H1 (cell line): ENCODE results near the gene FAM240A. TPM values are rescaled to one million over a fixed set of nuclear protein-coding genes. Genes with fewer than 3 reads are reported as not detected.
A peak's percentile ranks its signal among the peaks of the same experiment; 100 is the strongest.

Source experiments
- CTCF ChIA-PET: fragments of 300-600 bp; sonication (Branson Sonifier 250); formaldehyde crosslinking; loops from one replicate; lab custom pipeline; 2021; ENCODE audit not compliant: partially characterized antibody; lab: Charles Lee
- POLR2A ChIA-PET: fragments of 300-600 bp; sonication (Branson Sonifier 250); formaldehyde crosslinking; loops from one replicate; lab custom pipeline; 2021; ENCODE audit warnings: inconsistent platforms; ENCODE audit not compliant: partially characterized antibody; lab: Charles Lee
- DNase-seq, 2 experiments: peaks; one replicate each; pipeline versions ENCODE4 v3.0.0 to v3.0.0-alpha.2; 2010 to 2022; ENCODE audit warnings: low spot score in 2 of 2, low read depth in 1 of 2, mixed read lengths in 1 of 2
- FAIRE-seq: peaks from 2 replicates; lab custom pipeline; 2011; peaks lifted over from hg19 to GRCh38; lab: Jason Lieb, UNC
- H2AFZ ChIP-seq: 2 replicates; pipeline ENCODE4 v1.8.1; 2012; ENCODE audit warnings: low read length, inconsistent platforms
- H2AK5ac ChIP-seq: 2 replicates; pipeline ENCODE4 v1.6.1; 2013; ENCODE audit warnings: low read depth, low read length
- H2BK120ac ChIP-seq: replicated peaks from 2 replicates; pipeline ENCODE3; 2013; ENCODE audit warnings: low read depth, low read length, inconsistent platforms
- H2BK12ac ChIP-seq: 2 replicates; pipeline ENCODE4 v1.6.1; 2013; ENCODE audit warnings: low read depth, low read length
- H2BK15ac ChIP-seq: 2 replicates; pipeline ENCODE4 v1.6.1; 2013; ENCODE audit warnings: low read length
- H2BK20ac ChIP-seq: 2 replicates; pipeline ENCODE4 v1.6.1; 2013; ENCODE audit warnings: low read length
- H2BK5ac ChIP-seq: 2 replicates; pipeline ENCODE4 v1.6.1; 2013; ENCODE audit warnings: low read depth, low read length
- H3K14ac ChIP-seq: 2 replicates; pipeline ENCODE4 v1.6.1; 2013; ENCODE audit warnings: inconsistent platforms; ENCODE audit not compliant: insufficient read length
- H3K18ac ChIP-seq: 2 replicates; pipeline ENCODE4 v1.6.1; 2013; ENCODE audit warnings: low read length; ENCODE audit errors: extremely low read depth
- H3K23ac ChIP-seq: 2 replicates; pipeline ENCODE4 v1.6.1; 2013; ENCODE audit warnings: inconsistent platforms; ENCODE audit not compliant: insufficient read length
- H3K23me2 ChIP-seq: 2 replicates; pipeline ENCODE4 v1.6.1; 2013; ENCODE audit warnings: low read depth, low read length
- H3K27ac ChIP-seq: 2 replicates; pipeline ENCODE4 v1.6.1; 2011; ENCODE audit warnings: low read depth, low read length, inconsistent platforms
- H3K27me3 ChIP-seq, 4 experiments: replicated peaks in 1 of 4; 1 replicate in 1 of 4; 2 replicates in 3 of 4; pipeline versions ENCODE4 v1.6.1 to v1.8.1; 2011 to 2013; ENCODE audit warnings: low read length in 3 of 4, mild to moderate bottlenecking in 3 of 4, inconsistent platforms in 2 of 4, mixed read lengths in 2 of 4, moderate library complexity in 1 of 4; ENCODE audit not compliant: control insufficient read depth in 3 of 4, insufficient read depth in 3 of 4; ENCODE audit errors: extremely low read depth in 1 of 4
- H3K36me3 ChIP-seq, 4 experiments: 2 replicates each; pipeline versions ENCODE4 v1.6.1 to v1.8.1; 2011 to 2013; ENCODE audit warnings: mild to moderate bottlenecking in 4 of 4, low read length in 3 of 4, moderate library complexity in 2 of 4, control low read depth in 1 of 4, inconsistent platforms in 1 of 4; ENCODE audit not compliant: insufficient read depth in 4 of 4, control insufficient read depth in 2 of 4
- H3K4ac ChIP-seq: replicated peaks from 2 replicates; pipeline ENCODE3; 2013; ENCODE audit warnings: low read length, low read depth, mixed read lengths, inconsistent platforms; ENCODE audit not compliant: insufficient read length
- H3K4me1 ChIP-seq, 4 experiments: replicated peaks in 1 of 4; 1 replicate in 1 of 4; 2 replicates in 3 of 4; pipeline versions ENCODE4 v1.6.1 to v1.8.1; 2011 to 2013; ENCODE audit warnings: low read length in 3 of 4, inconsistent platforms in 2 of 4, mixed read lengths in 1 of 4; ENCODE audit not compliant: insufficient read depth in 4 of 4, control insufficient read depth in 3 of 4
- H3K4me2 ChIP-seq, 2 experiments: 2 replicates each; pipeline versions ENCODE4 v1.6.1 to v1.8.1; 2011 to 2013; ENCODE audit warnings: low read depth in 2 of 2, low read length in 2 of 2, control low read depth in 1 of 2, inconsistent platforms in 1 of 2, mild to moderate bottlenecking in 1 of 2; ENCODE audit not compliant: insufficient read depth in 1 of 2
- H3K4me3 ChIP-seq, 4 experiments: fragments of 200-600, 300-600 bp in 1 of 4; sonication (generic), shearing (Covaris generic), sonication (Bioruptor Twin) in 1 of 4; 2 replicates each; pipeline versions ENCODE4 v1.5.1 to v1.8.1; 2011 to 2016; ENCODE audit warnings: low read length in 4 of 4, low read depth in 3 of 4, control low read depth in 2 of 4, inconsistent platforms in 2 of 4, mild to moderate bottlenecking in 2 of 4, mixed read lengths in 1 of 4, moderate library complexity in 1 of 4; ENCODE audit not compliant: insufficient read depth in 2 of 4; ENCODE audit errors: extremely low read depth in 1 of 4
- H3K56ac ChIP-seq: replicated peaks from 2 replicates; pipeline ENCODE3; 2013; ENCODE audit warnings: low read depth, mild to moderate bottlenecking, mixed read lengths, low read length, inconsistent platforms; ENCODE audit not compliant: insufficient read length
- H3K79me1 ChIP-seq: 2 replicates; pipeline ENCODE4 v1.6.1; 2013; ENCODE audit warnings: low read depth, low read length, control low read depth
- H3K79me2 ChIP-seq, 2 experiments: 2 replicates each; pipeline versions ENCODE4 v1.6.1 to v1.8.1; 2012 to 2013; ENCODE audit warnings: low read length in 2 of 2, mild to moderate bottlenecking in 2 of 2, inconsistent platforms in 1 of 2; ENCODE audit not compliant: insufficient read depth in 2 of 2, control insufficient read depth in 1 of 2
- H3K9ac ChIP-seq, 4 experiments: replicated peaks in 1 of 4; 1 replicate in 1 of 4; 2 replicates in 3 of 4; pipeline versions ENCODE4 v1.6.1 to v1.8.1; 2011 to 2013; ENCODE audit warnings: low read depth in 3 of 4, low read length in 3 of 4, control low read depth in 2 of 4, mild to moderate bottlenecking in 2 of 4, moderate library complexity in 2 of 4, inconsistent platforms in 1 of 4; ENCODE audit errors: extremely low read depth in 1 of 4
- H3K9me3 ChIP-seq, 2 experiments: 2 replicates each; pipeline versions ENCODE4 v1.6.1 to v1.8.1; 2012 to 2013; ENCODE audit warnings: mild to moderate bottlenecking in 2 of 2, moderate library complexity in 2 of 2, control low read depth in 1 of 2, inconsistent platforms in 1 of 2, low read depth in 1 of 2, low read length in 1 of 2, mixed read lengths in 1 of 2; ENCODE audit not compliant: insufficient read depth in 2 of 2
- H4K20me1 ChIP-seq, 2 experiments: replicated peaks in 1 of 2; 2 replicates each; pipeline versions ENCODE3 to v1.8.1; 2011 to 2013; ENCODE audit warnings: inconsistent platforms in 2 of 2, low read length in 2 of 2, mild to moderate bottlenecking in 1 of 2; ENCODE audit not compliant: insufficient read depth in 2 of 2, control insufficient read depth in 1 of 2
- H4K5ac ChIP-seq: 2 replicates; pipeline ENCODE4 v1.6.1; 2013; ENCODE audit warnings: low read length, low read depth, mixed read lengths, inconsistent platforms; ENCODE audit not compliant: insufficient read length
- H4K8ac ChIP-seq: 2 replicates; pipeline ENCODE4 v1.8.0; 2013; ENCODE audit warnings: mild to moderate bottlenecking, moderate library complexity, low read length, inconsistent platforms; ENCODE audit not compliant: insufficient read depth; ENCODE audit errors: extremely low read depth
- H4K91ac ChIP-seq: replicated peaks from 2 replicates; pipeline ENCODE3; 2013; ENCODE audit warnings: low read length, mixed read lengths, inconsistent platforms; ENCODE audit not compliant: insufficient read length
- ASH2L ChIP-seq: fragments of 200-600, 300-600 bp; sonication (generic); IDR thresholded peaks from one replicate; pipeline ENCODE4 v1.7.1; 2017; ENCODE audit warnings: low read length
- CTCF ChIP-seq, 3 experiments: IDR thresholded peaks; 1 replicate in 2 of 3; 2 replicates in 1 of 3; pipeline versions ENCODE4 v1.5.1 to v1.6.1; 2011; ENCODE audit warnings: low read length in 3 of 3, mild to moderate bottlenecking in 3 of 3, inconsistent platforms in 2 of 3, low read depth in 1 of 3, moderate library complexity in 1 of 3; ENCODE audit not compliant: insufficient read depth in 1 of 3; ENCODE audit errors: control extremely low read depth in 1 of 3
- RAD21 ChIP-seq, 2 experiments: IDR thresholded peaks in 1 of 2; conservative IDR thresholded peaks in 1 of 2; 2 replicates each; pipeline ENCODE4 v1.6.1; 2011; ENCODE audit warnings: low read depth in 2 of 2, low read length in 2 of 2, improper control_type of control experiment in 1 of 2, inconsistent platforms in 1 of 2, mild to moderate bottlenecking in 1 of 2, moderate library complexity in 1 of 2
- WGBS, 2 experiments: shearing (Covaris generic) in 1 of 2; methylation state at CpG; one replicate each; pipeline versions ENCODE4 v1.1.6 to v1.1.7; 2013 to 2015; ENCODE audit warnings: low lambda C conversion rate in 2 of 2, mixed read lengths in 2 of 2, inconsistent platforms in 1 of 2, low coverage in 1 of 2, missing lambda C conversion rate in 1 of 2; ENCODE audit not compliant: insufficient replicate concordance in 2 of 2, insufficient coverage in 1 of 2, insufficient read length in 1 of 2; ENCODE audit errors: extremely low coverage in 1 of 2, missing lambda C conversion rate in 1 of 2; 5-methylcytosine and 5-hydroxymethylcytosine counted together
- polyA plus RNA-seq, 7 experiments: library from polyadenylated mRNA; depleted of rRNA in 3 of 7; stranded (reverse) in 5 of 7; unstranded in 2 of 7; fragments of >200 nt in 5 of 7; fragments of 200-250 nt in 2 of 7; gene quantifications; 1 replicate in 5 of 7; 2 replicates in 1 of 7; 4 replicates in 1 of 7; pipeline versions ENCODE4 v1.2.1 to v1.2.3, GENCODE V29; 2011 to 2013; ENCODE audit warnings: missing spikeins in 2 of 7, mixed read lengths in 2 of 7
- total RNA-seq: library from RNA; stranded (reverse); fragmentation: NEBNext Ultra II Directional; extraction: Animal tissue kit (Norgen Biotek cat#: 25700); gene quantifications from 2 replicates; pipeline ENCODE4 v1.2.1, GENCODE V29; 2021

The FAM240A gene
- total and polyA plus RNA-seq, 2 of the 8 experiments (the other 6 are each of a cell fraction or from before 2014, with no cell fraction given), result 0.08 TPM; not detected in 1

DNA sequence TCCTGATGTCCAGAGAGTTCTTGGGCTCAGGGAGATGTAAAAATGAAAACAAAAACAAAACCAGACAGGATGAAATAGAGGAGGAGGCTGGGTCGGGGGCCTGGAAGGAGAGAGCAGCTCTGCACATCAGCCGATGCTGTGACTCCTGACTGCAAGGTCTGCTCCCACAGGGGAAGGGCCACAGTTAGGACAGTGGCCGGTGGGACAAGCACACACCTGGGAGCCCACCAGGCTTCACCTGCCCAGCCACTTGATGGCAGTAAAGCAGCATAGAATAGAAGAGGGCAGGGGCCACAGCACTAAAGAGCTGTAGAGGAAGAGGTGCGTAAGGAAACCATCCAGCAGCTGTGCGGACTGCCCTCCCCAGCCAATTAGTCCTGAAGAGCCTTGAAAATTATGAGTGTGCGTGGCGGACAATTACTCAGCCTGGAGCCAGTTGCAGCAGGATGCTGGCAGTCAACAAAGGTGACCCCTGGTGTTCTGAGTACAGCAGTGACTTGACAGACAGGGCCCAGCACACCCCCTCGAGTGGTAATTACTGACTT, 51.3 kb downstream of the FAM240A start:
- TF ChIP-seq CTCF (IDR thresholded peaks at IDR 0.05; ENCODE audit: control extremely low read depth in 1 of 3, insufficient read depth in 1 of 3, low read depth in 1 of 3, low read length in 3 of 3) (peak in 2 of 3 experiments; percentile 63 to 70; a peak in 3 of 4 replicates), ASH2L (no peak), RAD21 (IDR thresholded peaks at IDR 0.05 in 1 of 2, conservative IDR thresholded peaks at IDR 0.05 in 1 of 2; ENCODE audit: low read depth in 2 of 2, low read length in 2 of 2) (peak; percentile 72 to 83)

More for the DNA sequence above, 51.3 kb downstream of the FAM240A start:
- Histone ChIP-seq H3K14ac (no peak overlapping the region), H3K23me2 (no peaks in the 10 kb centered on the region), H4K5ac (no peak overlapping the region), H3K4me1 (peaks cover 22 to 41% (median 28%) of the 10 kb centered on the region in 4 experiments), H3K9me3 (no peaks in the 10 kb centered on the region), H3K79me1 (no peaks in the 10 kb centered on the region), H2AFZ (no peak overlapping the region), H3K79me2 (no peaks in the 10 kb centered on the region), H3K36me3 (no peaks in the 10 kb centered on the region), H3K23ac (no peak overlapping the region), H3K27ac (no peak overlapping the region), H3K18ac (no peak overlapping the region), H2BK5ac (no peak overlapping the region), H2BK20ac (no peak overlapping the region), H2BK15ac (peak overlapping the region; percentile 36; the same call in 1 of the 2 replicates), H3K9ac (no peak overlapping the region), H4K20me1 (no peaks in the 10 kb centered on the region), H3K4ac (no peak overlapping the region), H4K91ac (no peak overlapping the region), H2BK12ac (peak overlapping the region; percentile 9; the same call in 1 of the 2 replicates), H2AK5ac (no peak overlapping the region), H3K27me3 (no peaks in the 10 kb centered on the region; a peak in 1 of 7 replicates), H3K4me3 (no peak overlapping the region), H3K4me2 (no peak overlapping the region), H4K8ac (no peak overlapping the region), H3K56ac (no peak overlapping the region), H2BK120ac (no peak overlapping the region)
- FAIRE-seq (no peak), DNase-seq (peak in 1 of 2 experiments; percentile 62)
- 92% methylated on average over 8 of the region's 8 CpGs; no CpG with 5 or more reads in 1 of the 2 experiments for WGBS, 2 experiments
- ChIA-PET CTCF (interaction anchor here (0.5 to 5.7 kb wide), 36 partner anchors 8 to 272 kb away, joined by 3 to 41 read pairs (median 4); partner anchors contain the start of gene MYL3), POLR2A (interaction anchor here (0.8 to 2.0 kb wide), 8 partner anchors 10 to 165 kb away, joined by 3 to 7 read pairs (median 3); no protein-coding TSS in a partner anchor)
